ENCODE data around the gene PCDH12.

GRCh38 chr5:141948812-141949211 is 9.2 kb downstream of the PCDH12 start:
- TF ChIP-seq EP300 (IDR thresholded peaks at IDR 0.05) (no peak), POLR2A (IDR thresholded peaks at IDR 0.05) (no peak)
